GM12878 (cell line): ENCODE results near the gene DLG2.

Source experiments
- CTCF ChIP-seq, 3 experiments: IDR thresholded peaks in 2 of 3; conservative IDR thresholded peaks in 1 of 3; 2 replicates each; pipeline ENCODE4 v1.5.1; 2011; ENCODE audit warnings: low read depth in 3 of 3, low read length in 3 of 3, mild to moderate bottlenecking in 3 of 3, control low read depth in 2 of 3, moderate library complexity in 2 of 3, inconsistent platforms in 1 of 3, mixed read lengths in 1 of 3; ENCODE audit not compliant: control insufficient read depth in 2 of 3, insufficient read depth in 1 of 3; ENCODE audit errors: extremely low read depth in 1 of 3
- HDGF ChIP-seq: fragments of 450-650 bp; IDR thresholded peaks from 2 replicates; pipeline ENCODE4 v1.6.1; 2016; ENCODE audit warnings: antibody characterized with exemption
- MYC ChIP-seq: IDR thresholded peaks from 2 replicates; pipeline ENCODE4 v1.6.1; 2011; ENCODE audit warnings: mild to moderate bottlenecking, low read length, moderate library complexity, inconsistent platforms; ENCODE audit not compliant: insufficient read depth, insufficient replicate concordance, insufficient read length, severe bottlenecking
- RFX5 ChIP-seq: IDR thresholded peaks from 2 replicates; pipeline ENCODE4 v1.6.1; 2011; ENCODE audit warnings: low read depth, low read length, improper control_type of control experiment
- USF2 ChIP-seq: IDR thresholded peaks from 2 replicates; pipeline ENCODE4 v1.6.1; 2011; ENCODE audit warnings: low read depth, low read length, improper control_type of control experiment, borderline replicate concordance

- TF ChIP-seq MYC (no peak), HDGF (no peak), CTCF (IDR thresholded peaks at IDR 0.05 in 2 of 3, conservative IDR thresholded peaks at IDR 0.05 in 1 of 3; ENCODE audit: control insufficient read depth in 2 of 3, extremely low read depth in 1 of 3, insufficient read depth in 1 of 3, low read depth in 3 of 3, low read length in 3 of 3) (no peak), USF2 (no peak), RFX5 (no peak)
Observed at GRCh38 chr11:83840326-83840725, 1786.8 kb downstream of the DLG2 start.
